Measurements from ENCODE around the gene GARNL3. TPM values are rescaled to one million over a fixed set of nuclear protein-coding genes. Genes with fewer than 3 reads are reported as not detected.

GARNL3 gene
- total RNA-seq, 4 donors from 2014 or later: 28.4 to 59.7 (median 39.1) TPM

- no peaks in the 10 kb centered on the region for H3K27me3 ChIP-seq
- peak overlapping the region in 2 of 4 donors; percentile 16 to 21 for H3K27ac ChIP-seq
- no peak for TF ChIP-seq POLR2A (IDR thresholded peaks at IDR 0.05)
- no peak for DNase-seq (ENCODE audit: low spot score in 2 of 2)
- H3K4me1 ChIP-seq: peaks cover 0 to 22% (median 5%) of the 10 kb centered on the region in 4 donors
- H3K36me3 ChIP-seq: no peaks in the 10 kb centered on the region
- no peaks in the 10 kb centered on the region for H3K9me3 ChIP-seq
- WGBS, 2 donors: 46 to 53% methylated on average over 5 of the region's 5 CpGs
- no peak overlapping the region for H3K4me3 ChIP-seq
Observed at GRCh38 chr9:127267793-127268525, 3.4 kb downstream of the GARNL3 start.

- WGBS, 2 donors: 74 to 79% methylated on average over 1 of the region's 1 CpG
- TF ChIP-seq, protein P1, sequence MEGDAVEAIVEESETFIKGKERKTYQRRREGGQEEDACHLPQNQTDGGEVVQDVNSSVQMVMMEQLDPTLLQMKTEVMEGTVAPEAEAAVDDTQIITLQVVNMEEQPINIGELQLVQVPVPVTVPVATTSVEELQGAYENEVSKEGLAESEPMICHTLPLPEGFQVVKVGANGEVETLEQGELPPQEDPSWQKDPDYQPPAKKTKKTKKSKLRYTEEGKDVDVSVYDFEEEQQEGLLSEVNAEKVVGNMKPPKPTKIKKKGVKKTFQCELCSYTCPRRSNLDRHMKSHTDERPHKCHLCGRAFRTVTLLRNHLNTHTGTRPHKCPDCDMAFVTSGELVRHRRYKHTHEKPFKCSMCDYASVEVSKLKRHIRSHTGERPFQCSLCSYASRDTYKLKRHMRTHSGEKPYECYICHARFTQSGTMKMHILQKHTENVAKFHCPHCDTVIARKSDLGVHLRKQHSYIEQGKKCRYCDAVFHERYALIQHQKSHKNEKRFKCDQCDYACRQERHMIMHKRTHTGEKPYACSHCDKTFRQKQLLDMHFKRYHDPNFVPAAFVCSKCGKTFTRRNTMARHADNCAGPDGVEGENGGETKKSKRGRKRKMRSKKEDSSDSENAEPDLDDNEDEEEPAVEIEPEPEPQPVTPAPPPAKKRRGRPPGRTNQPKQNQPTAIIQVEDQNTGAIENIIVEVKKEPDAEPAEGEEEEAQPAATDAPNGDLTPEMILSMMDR (IDR thresholded peaks at IDR 0.05): no peak
- TF ChIP-seq EP300 (IDR thresholded peaks at IDR 0.05) (no peak), POLR2A (IDR thresholded peaks at IDR 0.05) (no peak)
- Histone ChIP-seq H3K27ac (no peak overlapping the region), H3K4me3 (no peak overlapping the region), H3K4me1 (peaks cover 0 to 7% (median 0%) of the 10 kb centered on the region in 4 donors), H3K27me3 (no peaks in the 10 kb centered on the region), H3K36me3 (no peaks in the 10 kb centered on the region), H3K9me3 (no peaks in the 10 kb centered on the region)
- no peak for DNase-seq (ENCODE audit: low spot score in 2 of 2)
Observed at GRCh38 chr9:127269449-127269848, 4.9 kb downstream of the GARNL3 start.

DNA sequence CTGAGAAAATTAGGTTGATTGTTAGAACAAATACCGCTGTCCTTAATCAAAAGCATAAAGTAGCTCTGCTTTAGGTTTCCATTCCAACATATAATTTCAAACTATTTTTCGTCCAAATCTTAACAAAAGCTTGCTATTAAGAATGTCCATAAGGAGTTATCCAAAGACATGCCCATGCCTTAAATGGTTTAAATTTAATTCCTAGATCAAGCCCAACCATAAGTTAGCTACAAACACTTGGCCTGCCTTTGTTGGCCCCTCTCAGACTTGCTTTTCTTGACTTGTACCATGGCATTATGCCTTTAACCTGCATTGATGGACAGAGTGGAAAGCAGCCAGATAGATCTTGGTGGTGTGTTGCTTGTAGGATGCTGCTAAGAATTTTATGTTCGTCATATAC lies 8.8 kb downstream of the GARNL3 start:
- no peak for TF ChIP-seq EP300 (IDR thresholded peaks at IDR 0.05)
- TF ChIP-seq, protein P1 (IDR thresholded peaks at IDR 0.05): no peak
- no peak for TF ChIP-seq POLR2A (IDR thresholded peaks at IDR 0.05)
- no peaks in the 10 kb centered on the region for H3K27me3 ChIP-seq
- H3K36me3 ChIP-seq: peaks cover 0 to 5% (median 0%) of the 10 kb centered on the region in 3 donors
- no peaks in the 10 kb centered on the region for H3K9me3 ChIP-seq
- no peak overlapping the region for H3K4me3 ChIP-seq
- no peak overlapping the region for H3K27ac ChIP-seq
- WGBS, 2 donors: 74 to 75% methylated on average over 3 of the region's 3 CpGs
- no peak for DNase-seq (ENCODE audit: low spot score in 2 of 2)
- peaks cover 0 to 6% (median 0%) of the 10 kb centered on the region in 4 donors for H3K4me1 ChIP-seq

DNA sequence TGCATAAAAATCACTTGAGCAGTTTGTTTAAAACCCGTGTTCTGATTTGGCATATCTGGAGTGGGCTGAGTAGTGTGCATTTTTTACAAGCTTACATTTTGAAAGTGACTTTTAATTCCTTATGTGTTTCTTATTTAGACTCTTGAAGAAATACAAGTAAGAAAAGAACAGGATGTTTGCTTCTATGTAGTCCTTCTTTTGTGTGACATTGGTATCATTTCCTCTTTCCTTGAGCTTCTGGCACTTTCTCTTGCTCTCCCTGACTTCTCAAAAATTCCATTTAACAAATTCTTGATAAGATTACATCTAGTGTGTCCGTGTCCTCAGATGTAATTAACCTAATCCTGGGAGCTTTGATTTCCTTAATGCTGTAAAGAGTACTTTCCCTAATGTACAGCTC lies 12.5 kb downstream of the GARNL3 start:
- H3K9me3 ChIP-seq: no peaks in the 10 kb centered on the region
- H3K4me1 ChIP-seq: peaks cover 0 to 10% (median 0%) of the 10 kb centered on the region in 4 donors
- H3K27me3 ChIP-seq: no peaks in the 10 kb centered on the region
- H3K36me3 ChIP-seq: peaks cover 0 to 5% (median 0%) of the 10 kb centered on the region in 3 donors
- DNase-seq (ENCODE audit: low spot score in 2 of 2): no peak
- TF ChIP-seq, protein P1 (IDR thresholded peaks at IDR 0.05): no peak
- no peak for TF ChIP-seq POLR2A (IDR thresholded peaks at IDR 0.05)
- no peak for TF ChIP-seq EP300 (IDR thresholded peaks at IDR 0.05)
- H3K27ac ChIP-seq: peak overlapping the region in 3 of 4 donors; percentile 9 to 72 (median 41)
- 38 to 54% methylated on average over 2 of the region's 2 CpGs for WGBS, 2 donors
- no peak overlapping the region for H3K4me3 ChIP-seq

DNA sequence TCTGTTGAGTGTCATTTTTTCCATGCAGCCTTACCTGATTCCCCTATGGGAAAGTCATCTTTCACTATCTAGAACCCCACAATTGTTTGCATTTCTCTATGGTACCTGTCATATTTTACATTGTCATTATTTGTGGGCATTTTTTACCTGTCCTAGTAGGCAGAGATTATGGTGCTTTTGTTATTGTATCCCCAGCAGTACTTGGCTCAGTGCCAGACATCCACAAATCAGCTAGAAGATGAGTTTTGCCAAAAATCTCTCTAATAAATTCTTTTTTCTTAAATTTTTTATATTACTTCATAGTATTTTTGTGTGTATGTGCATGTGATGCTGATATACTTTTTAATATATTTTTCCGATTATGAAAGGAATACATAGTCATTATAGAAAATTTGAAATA lies 13.2 kb downstream of the GARNL3 start:
- Histone ChIP-seq H3K27me3 (no peaks in the 10 kb centered on the region), H3K27ac (peak overlapping the region in 2 of 4 donors; percentile 38 to 41), H3K36me3 (peaks cover 0 to 5% (median 0%) of the 10 kb centered on the region in 3 donors), H3K9me3 (no peaks in the 10 kb centered on the region), H3K4me3 (no peak overlapping the region), H3K4me1 (peaks cover 0 to 10% (median 0%) of the 10 kb centered on the region in 4 donors)
- DNase-seq (ENCODE audit: low spot score in 2 of 2): no peak
- TF ChIP-seq EP300 (IDR thresholded peaks at IDR 0.05) (no peak), POLR2A (IDR thresholded peaks at IDR 0.05) (no peak)
- TF ChIP-seq, protein P1 (IDR thresholded peaks at IDR 0.05): no peak
- 97% methylated on average over 1 of the region's 1 CpG for WGBS, 2 donors
